GM18909 (cell line): ENCODE results near the gene PRDM5.
"Not testable (repeated sequence)": the region's sequence is repeated elsewhere in the genome, so short reads cannot be mapped to it uniquely, and the experiment has no call there.

Experiments
- ATAC-seq: cut with Tn5 transposase; IDR thresholded peaks from one replicate; pipeline ENCODE4 v1.9.1; 2021; ENCODE audit warnings: mild to moderate bottlenecking; ENCODE audit not compliant: unreplicated experiment, poor library complexity

The PRDM5 gene

GRCh38 chr4:120671538-120671937, 251.0 kb downstream of the PRDM5 start:
- ATAC-seq, result no peak

- no peak for ATAC-seq
Measured at GRCh38 chr4:120667102-120667501, 255.4 kb downstream of the PRDM5 start.

- ATAC-seq, result no peak
Measured at GRCh38 chr4:120664851-120665250, 257.7 kb downstream of the PRDM5 start.

GRCh38 chr4:120659616-120660170, 262.8 kb downstream of the PRDM5 start:
- ATAC-seq, result no peak

- ATAC-seq, result no peak
Measured at GRCh38 chr4:120658772-120659171, 263.8 kb downstream of the PRDM5 start.

GRCh38 chr4:120653804-120654573, 268.5 kb downstream of the PRDM5 start:
- no peak for ATAC-seq

- ATAC-seq, result not testable (repeated sequence)
Measured at GRCh38 chr4:120648336-120648735, 274.2 kb downstream of the PRDM5 start.
